ENCODE measurements around the gene PRR29.

Gene PRR29

DNA sequence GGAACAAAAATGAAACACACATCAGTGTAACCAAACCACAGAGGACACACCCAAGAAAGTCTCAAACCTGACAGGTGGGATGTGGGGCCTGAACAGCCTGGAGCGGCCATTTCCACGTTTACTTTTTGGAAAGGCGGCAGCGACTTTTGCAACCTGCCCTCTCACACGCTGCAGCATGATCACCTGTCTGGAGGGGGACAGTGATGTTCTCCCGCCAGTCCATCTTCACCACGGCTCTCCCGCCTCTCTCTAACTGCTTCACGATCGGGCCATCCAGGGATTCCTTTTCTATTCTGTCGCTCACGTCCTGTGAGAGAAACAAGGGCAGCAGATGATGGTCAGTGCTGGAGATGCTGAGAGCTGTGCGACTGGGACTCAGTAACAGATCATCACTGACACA is 47.0 kb downstream of the PRR29 start:
- H3K4me3 ChIP-seq (replicated peaks in 1 of 2; ENCODE audit: low read depth in 2 of 2, low read length in 2 of 2) = no peak overlapping the region
- no peak for DNase-seq (ENCODE audit: low read depth in 2 of 2)
- TF ChIP-seq, protein P1, sequence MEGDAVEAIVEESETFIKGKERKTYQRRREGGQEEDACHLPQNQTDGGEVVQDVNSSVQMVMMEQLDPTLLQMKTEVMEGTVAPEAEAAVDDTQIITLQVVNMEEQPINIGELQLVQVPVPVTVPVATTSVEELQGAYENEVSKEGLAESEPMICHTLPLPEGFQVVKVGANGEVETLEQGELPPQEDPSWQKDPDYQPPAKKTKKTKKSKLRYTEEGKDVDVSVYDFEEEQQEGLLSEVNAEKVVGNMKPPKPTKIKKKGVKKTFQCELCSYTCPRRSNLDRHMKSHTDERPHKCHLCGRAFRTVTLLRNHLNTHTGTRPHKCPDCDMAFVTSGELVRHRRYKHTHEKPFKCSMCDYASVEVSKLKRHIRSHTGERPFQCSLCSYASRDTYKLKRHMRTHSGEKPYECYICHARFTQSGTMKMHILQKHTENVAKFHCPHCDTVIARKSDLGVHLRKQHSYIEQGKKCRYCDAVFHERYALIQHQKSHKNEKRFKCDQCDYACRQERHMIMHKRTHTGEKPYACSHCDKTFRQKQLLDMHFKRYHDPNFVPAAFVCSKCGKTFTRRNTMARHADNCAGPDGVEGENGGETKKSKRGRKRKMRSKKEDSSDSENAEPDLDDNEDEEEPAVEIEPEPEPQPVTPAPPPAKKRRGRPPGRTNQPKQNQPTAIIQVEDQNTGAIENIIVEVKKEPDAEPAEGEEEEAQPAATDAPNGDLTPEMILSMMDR (IDR thresholded peaks at IDR 0.05; ENCODE audit: low read depth, low read length) = no peak

DNA sequence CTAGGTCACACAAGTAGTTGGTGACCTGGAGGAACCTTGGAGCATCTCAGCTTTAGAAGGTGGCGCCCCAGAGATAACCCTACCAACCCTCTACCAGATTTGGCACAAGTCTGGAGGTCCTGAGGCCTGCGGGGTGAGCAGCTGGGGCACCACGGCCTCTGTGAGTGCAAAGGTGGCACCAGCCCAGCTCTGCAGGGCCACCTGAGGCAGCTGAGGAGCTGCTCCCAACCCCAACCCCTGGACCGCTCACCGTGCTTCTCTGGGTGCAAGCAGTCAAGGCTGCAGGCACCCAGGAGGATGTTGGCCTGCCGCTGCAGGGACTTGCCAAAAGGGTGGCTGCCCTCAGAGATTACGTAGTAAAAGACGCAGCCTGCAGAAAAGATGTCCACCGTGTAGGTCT is 50.7 kb downstream of the PRR29 start:
- DNase-seq (ENCODE audit: low read depth in 2 of 2) = no peak
- TF ChIP-seq, protein P1 (IDR thresholded peaks at IDR 0.05; ENCODE audit: low read depth, low read length) = no peak
- H3K4me3 ChIP-seq (replicated peaks in 1 of 2; ENCODE audit: low read depth in 2 of 2, low read length in 2 of 2) = no peak overlapping the region

DNA sequence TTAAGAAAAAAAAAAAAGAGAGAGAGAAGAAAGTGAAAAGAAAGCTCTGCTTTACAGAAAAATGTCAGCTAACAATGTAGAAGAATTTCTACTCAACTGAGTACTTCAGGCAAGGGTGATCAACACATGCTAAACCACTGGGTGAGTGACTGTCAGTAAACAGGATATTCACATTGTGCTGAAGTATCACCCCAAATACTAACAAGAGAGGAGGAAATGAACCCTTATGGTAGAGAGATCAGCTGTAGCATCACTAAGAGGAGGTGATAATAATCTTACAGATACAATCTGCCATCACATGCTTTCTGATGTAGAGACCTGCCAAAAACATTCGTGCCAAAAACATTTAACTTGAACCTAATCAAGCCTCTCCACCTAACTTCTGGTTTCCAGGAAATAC is 53.0 kb downstream of the PRR29 start:
- TF ChIP-seq, protein P1 (IDR thresholded peaks at IDR 0.05; ENCODE audit: low read depth, low read length) = no peak
- no peak for DNase-seq (ENCODE audit: low read depth in 2 of 2)
- no peak overlapping the region for H3K4me3 ChIP-seq (replicated peaks in 1 of 2; ENCODE audit: low read depth in 2 of 2, low read length in 2 of 2)

DNA sequence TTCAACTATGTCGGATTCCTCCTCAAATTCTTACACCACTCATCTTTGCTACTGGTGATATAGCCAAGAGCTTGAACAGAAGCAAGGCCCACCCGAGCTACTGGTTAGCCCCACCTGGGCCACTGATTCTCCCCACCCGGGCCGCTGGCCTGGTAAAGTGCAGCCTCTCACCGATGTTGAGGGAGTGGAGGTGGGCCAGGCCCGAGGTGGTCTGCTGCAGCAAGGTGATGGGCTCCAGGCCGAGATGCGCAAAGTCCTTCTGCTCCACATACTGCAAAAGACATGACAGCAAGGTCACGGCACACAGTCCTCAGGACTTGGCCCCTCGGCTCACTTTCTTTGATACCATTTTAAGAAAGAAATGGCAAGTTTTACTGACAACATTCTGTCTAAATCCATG is 55.0 kb downstream of the PRR29 start:
- DNase-seq (ENCODE audit: low read depth in 2 of 2) = no peak
- no peak overlapping the region for H3K4me3 ChIP-seq (replicated peaks in 1 of 2; ENCODE audit: low read depth in 2 of 2, low read length in 2 of 2)
- TF ChIP-seq, protein P1 (IDR thresholded peaks at IDR 0.05; ENCODE audit: low read depth, low read length) = no peak

Measured in cardiac fibroblast (primary cell).